B cell (primary cell): ENCODE results near the gene RBMS3.

ENCODE experiments used
- CTCF ChIP-seq: fragments of 200-600 bp; IDR thresholded peaks from one replicate; pipeline ENCODE4 v1.8.0; 2022; ENCODE audit warnings: antibody characterized with exemption, mild to moderate bottlenecking
- EZH2 ChIP-seq: IDR thresholded peaks from 2 replicates; pipeline ENCODE4 v1.6.1; 2012; ENCODE audit warnings: borderline replicate concordance, low read depth, mild to moderate bottlenecking, moderate library complexity, low read length; ENCODE audit not compliant: insufficient read depth, poor library complexity, severe bottlenecking

DNA sequence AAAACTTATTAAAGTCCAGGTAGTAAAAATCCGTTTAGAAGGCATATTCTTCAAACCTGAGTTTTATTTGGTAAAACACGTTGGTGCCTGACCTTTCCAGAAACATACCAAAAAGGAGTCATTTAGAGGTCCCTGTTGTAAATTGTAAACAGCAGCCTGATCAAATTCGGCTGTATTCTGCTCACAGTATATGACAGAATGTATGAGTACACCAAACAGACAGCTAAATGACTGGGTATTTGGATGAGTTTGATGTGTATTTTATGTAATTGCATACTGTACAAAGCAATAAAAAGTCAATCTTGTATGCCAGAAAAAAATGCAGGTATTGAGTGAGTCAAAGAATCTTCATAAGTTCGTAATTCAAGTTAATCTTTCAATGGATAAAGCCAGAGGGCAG, 330.4 kb downstream of the RBMS3 start:
- TF ChIP-seq CTCF (no peak), EZH2 (no peak)
